Sigmoid colon (tissue), 4 donors: ENCODE measurements around the gene HMGN1.

ENCODE experiments used
- EP300 ChIP-seq, 4 donors: sonication (generic); formaldehyde crosslinking; IDR thresholded peaks; one replicate each; pipeline ENCODE4 v1.6.1; 2017; ENCODE audit warnings: antibody characterized with exemption in 4 of 4
- POLR2A ChIP-seq, 2 donors: fragments of 450-650 bp; IDR thresholded peaks; one replicate each; pipeline ENCODE4 v1.6.1; 2016; ENCODE audit warnings: antibody characterized with exemption in 2 of 2, mild to moderate bottlenecking in 2 of 2, moderate library complexity in 2 of 2

- TF ChIP-seq POLR2A (IDR thresholded peaks at IDR 0.05) (no peak), EP300 (IDR thresholded peaks at IDR 0.05) (no peak)
Observed at GRCh38 chr21:39374046-39374445, 25.2 kb upstream of the HMGN1 start.
